HL-60 (cell line): ENCODE measurements around the gene ENTHD1.

Source experiments
- DNase-seq, 2 experiments: peaks; one replicate each; pipeline ENCODE4 v3.0.0-alpha.2; 2010 to 2020; ENCODE audit warnings: low read depth in 1 of 2, low spot score in 1 of 2
- H3K27ac ChIP-seq: fragments of 250-450 bp; sonication (Bioruptor Pico); replicated peaks from 2 replicates; pipeline ENCODE4 v1.5.1; 2020; ENCODE audit warnings: mild to moderate bottlenecking, moderate library complexity
- H3K27me3 ChIP-seq: fragments of 250-450 bp; sonication (Bioruptor Pico); 2 replicates; pipeline ENCODE4 v1.5.1; 2021; ENCODE audit warnings: mild to moderate bottlenecking, moderate library complexity; ENCODE audit not compliant: insufficient read depth, poor library complexity, severe bottlenecking
- H3K4me3 ChIP-seq: replicated peaks from 2 replicates; pipeline ENCODE4 v1.5.1; 2011; ENCODE audit warnings: mild to moderate bottlenecking, control low read depth, low read length; ENCODE audit not compliant: insufficient read depth
- CTCF ChIP-seq: IDR thresholded peaks from one replicate; pipeline ENCODE4 v1.5.1; 2011; ENCODE audit warnings: low read length, control low read depth, inconsistent platforms; ENCODE audit not compliant: insufficient read depth
- GABPA ChIP-seq: IDR thresholded peaks from 2 replicates; pipeline ENCODE4 v1.6.1; 2012; ENCODE audit warnings: low read depth
- POLR2AphosphoS5 ChIP-seq: IDR thresholded peaks from 2 replicates; pipeline ENCODE4 v1.6.1; 2012; ENCODE audit warnings: low read depth
- REST ChIP-seq: IDR thresholded peaks from 2 replicates; pipeline ENCODE4 v1.6.1; 2012; ENCODE audit warnings: low read depth; ENCODE audit not compliant: insufficient replicate concordance
- SPI1 ChIP-seq: IDR thresholded peaks from 2 replicates; pipeline ENCODE4 v1.6.1; 2012; ENCODE audit warnings: low read depth, mild to moderate bottlenecking, borderline replicate concordance

Gene ENTHD1

GRCh38 chr22:39739338-39740027, 154.1 kb downstream of the ENTHD1 start:
- TF ChIP-seq CTCF (no peak), REST (no peak), SPI1 (no peak), GABPA (no peak), POLR2AphosphoS5 (no peak)
- H3K4me3 ChIP-seq = no peak overlapping the region
- peaks cover 25% of the 10 kb centered on the region for H3K27me3 ChIP-seq
- H3K27ac ChIP-seq = no peak overlapping the region
- no peak for DNase-seq

- no peak overlapping the region for H3K4me3 ChIP-seq
- TF ChIP-seq REST (no peak), CTCF (no peak), GABPA (no peak), SPI1 (no peak), POLR2AphosphoS5 (no peak)
- no peak overlapping the region for H3K27ac ChIP-seq
- DNase-seq = no peak
- H3K27me3 ChIP-seq = peaks cover 20% of the 10 kb centered on the region
These were observed 154.8 kb downstream of the ENTHD1 start for GRCh38 chr22:39738746-39739145.

GRCh38 chr22:39735776-39736175, 157.8 kb downstream of the ENTHD1 start:
- no peak for TF ChIP-seq REST
- no peak for TF ChIP-seq POLR2AphosphoS5
- no peak for TF ChIP-seq SPI1
- no peak for TF ChIP-seq GABPA
- TF ChIP-seq CTCF = no peak
- no peak for DNase-seq
- Histone ChIP-seq H3K27ac (no peak overlapping the region), H3K27me3 (peaks cover 17% of the 10 kb centered on the region), H3K4me3 (no peak overlapping the region)
